PFSK-1 (cell line): Measurements from ENCODE around the gene PRPF19.

Experiments
- FOXP2 ChIP-seq: optimal IDR thresholded peaks from 2 replicates; pipeline ENCODE3; 2011; ENCODE audit warnings: borderline replicate concordance, control low read depth, inconsistent platforms; ENCODE audit not compliant: insufficient read depth; ENCODE audit errors: extremely low read length, extremely low read depth
- POLR2AphosphoS5 ChIP-seq: IDR thresholded peaks from 2 replicates; pipeline ENCODE4 v1.6.1; 2012; ENCODE audit warnings: low read depth, mild to moderate bottlenecking, control low read depth, low read length, moderate library complexity
- SIN3A ChIP-seq: IDR thresholded peaks from 2 replicates; pipeline ENCODE4 v1.6.1; 2012; ENCODE audit warnings: mild to moderate bottlenecking, low read length, moderate library complexity, borderline replicate concordance; ENCODE audit not compliant: insufficient read depth
- TAF1 ChIP-seq: IDR thresholded peaks from 2 replicates; pipeline ENCODE4 v1.6.1; 2012; ENCODE audit warnings: low read length, control low read depth, borderline replicate concordance; ENCODE audit not compliant: insufficient read depth
- TF ChIP-seq, protein P1 (sequence below), 2 experiments: IDR thresholded peaks; 2 replicates each; pipeline versions ENCODE4 v1.6.1 to v1.8.0; 2011 to 2012; ENCODE audit warnings: low read depth in 2 of 2, low read length in 2 of 2, control low read depth in 1 of 2, inconsistent platforms in 1 of 2, mild to moderate bottlenecking in 1 of 2, moderate library complexity in 1 of 2; ENCODE audit not compliant: insufficient read depth in 1 of 2

Gene PRPF19

GRCh38 chr11:60902625-60903024, 3.8 kb downstream of the PRPF19 start:
- no peak for TF ChIP-seq SIN3A
- TF ChIP-seq, protein P1, sequence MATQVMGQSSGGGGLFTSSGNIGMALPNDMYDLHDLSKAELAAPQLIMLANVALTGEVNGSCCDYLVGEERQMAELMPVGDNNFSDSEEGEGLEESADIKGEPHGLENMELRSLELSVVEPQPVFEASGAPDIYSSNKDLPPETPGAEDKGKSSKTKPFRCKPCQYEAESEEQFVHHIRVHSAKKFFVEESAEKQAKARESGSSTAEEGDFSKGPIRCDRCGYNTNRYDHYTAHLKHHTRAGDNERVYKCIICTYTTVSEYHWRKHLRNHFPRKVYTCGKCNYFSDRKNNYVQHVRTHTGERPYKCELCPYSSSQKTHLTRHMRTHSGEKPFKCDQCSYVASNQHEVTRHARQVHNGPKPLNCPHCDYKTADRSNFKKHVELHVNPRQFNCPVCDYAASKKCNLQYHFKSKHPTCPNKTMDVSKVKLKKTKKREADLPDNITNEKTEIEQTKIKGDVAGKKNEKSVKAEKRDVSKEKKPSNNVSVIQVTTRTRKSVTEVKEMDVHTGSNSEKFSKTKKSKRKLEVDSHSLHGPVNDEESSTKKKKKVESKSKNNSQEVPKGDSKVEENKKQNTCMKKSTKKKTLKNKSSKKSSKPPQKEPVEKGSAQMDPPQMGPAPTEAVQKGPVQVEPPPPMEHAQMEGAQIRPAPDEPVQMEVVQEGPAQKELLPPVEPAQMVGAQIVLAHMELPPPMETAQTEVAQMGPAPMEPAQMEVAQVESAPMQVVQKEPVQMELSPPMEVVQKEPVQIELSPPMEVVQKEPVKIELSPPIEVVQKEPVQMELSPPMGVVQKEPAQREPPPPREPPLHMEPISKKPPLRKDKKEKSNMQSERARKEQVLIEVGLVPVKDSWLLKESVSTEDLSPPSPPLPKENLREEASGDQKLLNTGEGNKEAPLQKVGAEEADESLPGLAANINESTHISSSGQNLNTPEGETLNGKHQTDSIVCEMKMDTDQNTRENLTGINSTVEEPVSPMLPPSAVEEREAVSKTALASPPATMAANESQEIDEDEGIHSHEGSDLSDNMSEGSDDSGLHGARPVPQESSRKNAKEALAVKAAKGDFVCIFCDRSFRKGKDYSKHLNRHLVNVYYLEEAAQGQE (IDR thresholded peaks at IDR 0.05; ENCODE audit: insufficient read depth in 1 of 2, low read depth in 2 of 2, low read length in 2 of 2): no peak
- TF ChIP-seq TAF1: no peak
- no peak for TF ChIP-seq FOXP2
- no peak for TF ChIP-seq POLR2AphosphoS5

- TF ChIP-seq, protein P1 (IDR thresholded peaks at IDR 0.05; ENCODE audit: insufficient read depth in 1 of 2, low read depth in 2 of 2, low read length in 2 of 2): peak in 1 of 2 experiments; percentile 57; a peak in 1 of 4 replicates
- TF ChIP-seq TAF1 (no peak), POLR2AphosphoS5 (no peak), SIN3A (no peak), FOXP2 (no peak)
These were observed 5.5 kb downstream of the PRPF19 start for GRCh38 chr11:60900673-60901404.

DNA sequence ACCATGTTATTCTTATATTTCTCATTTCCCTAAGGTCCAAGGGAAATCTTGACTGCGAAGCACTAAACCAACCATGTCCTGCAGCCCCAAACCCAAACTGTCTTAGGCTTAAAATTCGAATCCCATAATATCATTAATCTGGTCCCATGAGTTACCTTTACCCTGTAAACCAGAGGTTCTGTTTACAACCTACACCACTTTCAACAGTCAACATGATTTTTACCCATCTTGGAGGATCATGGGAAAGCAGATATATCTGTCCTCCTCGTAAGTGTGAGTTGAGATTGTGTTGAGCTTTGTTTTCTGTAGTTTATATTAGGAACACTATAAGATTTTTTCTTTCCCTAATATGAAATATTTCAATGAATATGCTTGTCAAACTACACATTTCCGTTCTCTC, 6.4 kb downstream of the PRPF19 start:
- TF ChIP-seq, protein P1 (IDR thresholded peaks at IDR 0.05; ENCODE audit: insufficient read depth in 1 of 2, low read depth in 2 of 2, low read length in 2 of 2): no peak
- no peak for TF ChIP-seq SIN3A

DNA sequence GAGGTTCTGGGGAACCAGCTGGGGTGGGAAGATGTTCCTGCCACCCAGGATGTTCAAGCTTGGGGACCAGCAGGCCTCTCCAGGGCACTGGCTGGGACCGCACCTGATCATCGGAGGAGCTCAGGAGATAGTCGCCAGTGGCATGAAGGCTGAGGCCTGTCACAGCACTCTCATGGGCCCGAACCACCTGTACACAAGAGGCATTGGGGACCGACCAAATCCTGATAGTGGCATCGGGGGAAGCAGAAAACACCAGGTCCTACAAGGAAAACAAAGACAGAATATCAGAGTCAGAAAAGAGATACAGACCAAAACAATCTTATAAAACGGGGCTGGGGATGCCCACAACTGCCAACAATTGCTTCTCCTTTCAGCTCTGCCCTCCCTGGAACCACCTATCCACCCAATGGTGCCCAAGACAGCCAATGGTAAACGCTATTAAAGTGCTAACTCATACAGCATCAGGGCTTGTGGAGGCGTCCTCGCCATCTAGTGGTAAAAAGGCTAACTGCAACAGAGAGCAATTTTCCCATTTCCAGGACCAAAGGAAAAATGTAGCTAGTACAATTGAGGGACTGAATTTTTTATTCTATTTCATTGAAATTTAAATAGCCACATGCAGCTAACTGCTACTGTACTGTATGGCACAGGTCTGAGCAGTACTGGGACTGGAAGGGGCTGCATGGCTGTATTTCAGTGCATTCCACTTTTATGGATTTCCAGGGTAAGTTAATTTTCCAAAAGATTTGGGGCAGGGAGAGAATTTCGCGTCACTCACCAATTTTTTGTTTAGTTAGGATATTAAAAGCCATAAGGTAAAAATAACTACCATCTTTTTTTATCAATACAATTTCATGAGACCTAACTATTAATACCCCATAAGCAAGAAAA, 7.1 kb downstream of the PRPF19 start:
- TF ChIP-seq POLR2AphosphoS5 (no peak), SIN3A (no peak), FOXP2 (no peak), TAF1 (no peak)
- TF ChIP-seq, protein P1 (IDR thresholded peaks at IDR 0.05; ENCODE audit: insufficient read depth in 1 of 2, low read depth in 2 of 2, low read length in 2 of 2): no peak
